Parathyroid adenoma (tissue), 2 donors: ENCODE data around the gene VCX.

ENCODE experiments used
- H2AFZ ChIP-seq: fragments of 300-600 bp; sonication (generic); one replicate; pipeline ENCODE4 v1.7.0; 2017; ENCODE audit warnings: antibody characterized with exemption, mild to moderate bottlenecking
- H3K27ac ChIP-seq: fragments of 300-600 bp; sonication (generic); one replicate; pipeline ENCODE4 v1.7.0; 2017
- H3K27me3 ChIP-seq: fragments of 300-600 bp; sonication (generic); one replicate; pipeline ENCODE4 v1.7.0; 2017; ENCODE audit warnings: low read length; ENCODE audit not compliant: control insufficient read depth, insufficient read depth
- H3K36me3 ChIP-seq: fragments of 300-600 bp; sonication (generic); one replicate; pipeline ENCODE4 v1.7.0; 2017; ENCODE audit warnings: low read length; ENCODE audit not compliant: control insufficient read depth, insufficient read depth
- H3K4me1 ChIP-seq: fragments of 300-600 bp; sonication (generic); one replicate; pipeline ENCODE4 v1.7.0; 2017; ENCODE audit warnings: control low read depth
- H3K4me2 ChIP-seq: fragments of 300-600 bp; sonication (generic); one replicate; pipeline ENCODE4 v1.7.0; 2017; ENCODE audit warnings: low read length
- H3K4me3 ChIP-seq: fragments of 300-600 bp; sonication (generic); one replicate; pipeline ENCODE4 v1.7.0; 2017; ENCODE audit warnings: low read depth, low read length
- H3K79me2 ChIP-seq: fragments of 300-600 bp; sonication (generic); one replicate; pipeline ENCODE4 v1.7.0; 2017; ENCODE audit warnings: control low read depth
- H3K9ac ChIP-seq: fragments of 300-600 bp; sonication (generic); one replicate; pipeline ENCODE4 v1.7.0; 2017; ENCODE audit warnings: mild to moderate bottlenecking
- H3K9me3 ChIP-seq: fragments of 300-600 bp; sonication (generic); one replicate; pipeline ENCODE4 v1.7.0; 2017; ENCODE audit warnings: low read length; ENCODE audit not compliant: control insufficient read depth
- CTCF ChIP-seq: fragments of 300-600 bp; sonication (generic); IDR thresholded peaks from one replicate; pipeline ENCODE4 v1.7.0; 2017; ENCODE audit warnings: antibody characterized with exemption, mild to moderate bottlenecking
- donor health status: primary hyperparathyroidism.

VCX gene

GRCh38 chrX:7841084-7841805, 1.7 kb upstream of the VCX start:
- Histone ChIP-seq H3K27ac (no peak overlapping the region), H2AFZ (no peak overlapping the region), H3K4me3 (no peak overlapping the region), H3K9ac (no peak overlapping the region), H3K9me3 (no peaks in the 10 kb centered on the region), H3K79me2 (no peaks in the 10 kb centered on the region), H3K4me2 (no peak overlapping the region), H3K36me3 (no peaks in the 10 kb centered on the region), H3K4me1 (no peaks in the 10 kb centered on the region), H3K27me3 (no peaks in the 10 kb centered on the region)
- no peak for TF ChIP-seq CTCF

- TF ChIP-seq CTCF: no peak
- Histone ChIP-seq H3K4me2 (no peak overlapping the region), H3K4me1 (no peaks in the 10 kb centered on the region), H3K79me2 (no peaks in the 10 kb centered on the region), H3K27me3 (no peaks in the 10 kb centered on the region), H3K9ac (no peak overlapping the region), H3K36me3 (no peaks in the 10 kb centered on the region), H3K9me3 (no peaks in the 10 kb centered on the region), H3K27ac (no peak overlapping the region), H2AFZ (no peak overlapping the region), H3K4me3 (no peak overlapping the region)
Measured at GRCh38 chrX:7852166-7852565, 9.2 kb downstream of the VCX start.

GRCh38 chrX:7872042-7872441, 29.1 kb downstream of the VCX start:
- Histone ChIP-seq H3K9ac (no peak overlapping the region), H3K27me3 (no peaks in the 10 kb centered on the region), H3K4me1 (no peaks in the 10 kb centered on the region), H3K36me3 (no peaks in the 10 kb centered on the region), H3K4me2 (no peak overlapping the region), H3K4me3 (no peak overlapping the region), H3K9me3 (no peaks in the 10 kb centered on the region), H3K79me2 (no peaks in the 10 kb centered on the region), H3K27ac (no peak overlapping the region), H2AFZ (no peak overlapping the region)
- no peak for TF ChIP-seq CTCF

GRCh38 chrX:7876957-7877356, 34.0 kb downstream of the VCX start:
- no peaks in the 10 kb centered on the region for H3K36me3 ChIP-seq
- no peak overlapping the region for H2AFZ ChIP-seq
- H3K4me3 ChIP-seq: no peak overlapping the region

More at GRCh38 chrX:7876957-7877356, 34.0 kb downstream of the VCX start:
- Histone ChIP-seq H3K4me1 (no peaks in the 10 kb centered on the region), H3K4me2 (no peak overlapping the region), H3K79me2 (no peaks in the 10 kb centered on the region), H3K9me3 (no peaks in the 10 kb centered on the region), H3K27me3 (no peaks in the 10 kb centered on the region), H3K9ac (no peak overlapping the region), H3K27ac (no peak overlapping the region)
- TF ChIP-seq CTCF: no peak
